A673 (cell line): ENCODE measurements around the gene SPAG16. TPM values are rescaled to one million over a fixed set of nuclear protein-coding genes. Genes with fewer than 3 reads are reported as not detected.

Source experiments
- BruUV-seq: library from RNA; stranded (reverse); fragments of 400-500 nt; replicated peaks from 2 replicates; lab custom pipeline; 2021; lab: Mats Ljungman, UMichigan
- CTCF ChIA-PET: fragments of 300-600 bp; sonication (Branson Sonifier 250); formaldehyde crosslinking; loops from one replicate; lab custom pipeline; 2022; ENCODE audit warnings: antibody characterized with exemption; lab: Charles Lee
- POLR2A ChIA-PET: fragments of 300-600 bp; sonication (Branson Sonifier 250); formaldehyde crosslinking; loops from one replicate; lab custom pipeline; 2022; ENCODE audit warnings: antibody characterized with exemption; ENCODE audit not compliant: low non-redundant PET; lab: Charles Lee
- DNase-seq: peaks from one replicate; pipeline ENCODE4 v3.0.0-alpha.2; 2015; ENCODE audit warnings: low spot score
- H3K27ac ChIP-seq: fragments of 200-600 bp; sonication (generic); 2 replicates; pipeline ENCODE4 v1.5.1; 2016; ENCODE audit warnings: mixed run types, low read depth, mild to moderate bottlenecking, mixed read lengths, antibody characterized with exemption, low read length; ENCODE audit not compliant: poor library complexity, severe bottlenecking
- H3K27me3 ChIP-seq: fragments of 200-600 bp; sonication (generic); replicated peaks from 2 replicates; pipeline ENCODE4 v1.6.1; 2017; ENCODE audit warnings: mixed run types, low read depth, mild to moderate bottlenecking, mixed read lengths, antibody characterized with exemption, low read length; ENCODE audit not compliant: insufficient read depth, poor library complexity
- H3K36me3 ChIP-seq: fragments of 200-600 bp; sonication (generic); 2 replicates; pipeline ENCODE4 v1.6.1; 2016; ENCODE audit warnings: mixed run types, mild to moderate bottlenecking, mixed read lengths, antibody characterized with exemption, low read length; ENCODE audit not compliant: insufficient read depth, poor library complexity, severe bottlenecking
- H3K4me1 ChIP-seq: fragments of 200-600 bp; sonication (generic); 2 replicates; pipeline ENCODE4 v1.6.1; 2017; ENCODE audit warnings: mixed run types, mild to moderate bottlenecking, mixed read lengths, antibody characterized with exemption, low read length; ENCODE audit not compliant: insufficient read depth, poor library complexity, severe bottlenecking
- H3K4me3 ChIP-seq: fragments of 200-600 bp; sonication (generic); 2 replicates; pipeline ENCODE4 v1.5.1; 2016; ENCODE audit warnings: low read depth, mixed run types, mild to moderate bottlenecking, mixed read lengths, low read length; ENCODE audit not compliant: poor library complexity, severe bottlenecking
- H3K9me3 ChIP-seq: fragments of 200-600 bp; sonication (generic); 2 replicates; pipeline ENCODE4 v1.6.1; 2016; ENCODE audit warnings: mixed run types, low read depth, mild to moderate bottlenecking, mixed read lengths, antibody characterized with exemption, low read length; ENCODE audit not compliant: poor library complexity, severe bottlenecking
- EZH2 ChIP-seq: fragments of 200-600 bp; sonication (generic); IDR thresholded peaks from 2 replicates; pipeline ENCODE4 v1.6.1; 2017; ENCODE audit warnings: borderline replicate concordance, low read depth, mild to moderate bottlenecking, mixed read lengths, antibody characterized with exemption, low read length; ENCODE audit not compliant: poor library complexity, severe bottlenecking
- intact Hi-C: fragments of 100-400 bp; cut with micrococcal nuclease; formaldehyde crosslinking; loops from one replicate; pipeline ENCODE4 v1.10.0; 2022; ENCODE audit not compliant: unreplicated experiment
- total RNA-seq: library from RNA; stranded (reverse); gene quantifications from 2 replicates; pipeline ENCODE4 v1.2.3, GENCODE V29; 2021
- TF ChIP-seq, protein P1 (sequence below): fragments of 300-800, 200-600 bp; sonication (generic); conservative IDR thresholded peaks from 2 replicates; pipeline ENCODE4 v1.5.1; 2017; ENCODE audit warnings: low read depth, mild to moderate bottlenecking, antibody characterized with exemption, low read length, moderate library complexity, mixed read lengths

The SPAG16 gene
- total RNA-seq, 1 experiment from 2014 or later: 13.1 TPM

DNA sequence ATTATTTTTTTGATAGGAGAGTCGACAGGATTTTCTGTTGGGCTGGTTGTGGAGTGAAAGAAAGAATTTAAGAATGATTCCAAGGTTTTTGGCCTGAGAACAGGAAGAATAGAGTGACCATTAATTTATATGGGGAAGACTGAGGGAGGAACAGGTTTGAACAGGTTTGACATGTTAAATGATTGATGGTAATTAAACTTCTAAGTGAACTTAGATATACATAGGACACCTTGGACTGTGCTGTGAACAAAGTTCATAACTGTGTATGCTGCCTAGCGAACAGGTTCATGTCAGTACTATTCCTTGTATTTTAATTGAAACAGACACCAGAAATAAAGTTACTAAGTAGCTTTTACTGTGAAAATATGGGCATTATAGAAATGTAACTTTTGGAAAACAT lies 212.0 kb downstream of the SPAG16 start:
- CTCF ChIA-PET: no interaction called here
- no peak for DNase-seq
- POLR2A ChIA-PET: no interaction called here
- no TSS peak for BruUV-seq
- Histone ChIP-seq H3K4me3 (no peak overlapping the region), H3K4me1 (no peaks in the 10 kb centered on the region), H3K27me3 (no peaks in the 10 kb centered on the region), H3K36me3 (no peaks in the 10 kb centered on the region), H3K27ac (no peak overlapping the region), H3K9me3 (no peaks in the 10 kb centered on the region)
- TF ChIP-seq, protein P1, sequence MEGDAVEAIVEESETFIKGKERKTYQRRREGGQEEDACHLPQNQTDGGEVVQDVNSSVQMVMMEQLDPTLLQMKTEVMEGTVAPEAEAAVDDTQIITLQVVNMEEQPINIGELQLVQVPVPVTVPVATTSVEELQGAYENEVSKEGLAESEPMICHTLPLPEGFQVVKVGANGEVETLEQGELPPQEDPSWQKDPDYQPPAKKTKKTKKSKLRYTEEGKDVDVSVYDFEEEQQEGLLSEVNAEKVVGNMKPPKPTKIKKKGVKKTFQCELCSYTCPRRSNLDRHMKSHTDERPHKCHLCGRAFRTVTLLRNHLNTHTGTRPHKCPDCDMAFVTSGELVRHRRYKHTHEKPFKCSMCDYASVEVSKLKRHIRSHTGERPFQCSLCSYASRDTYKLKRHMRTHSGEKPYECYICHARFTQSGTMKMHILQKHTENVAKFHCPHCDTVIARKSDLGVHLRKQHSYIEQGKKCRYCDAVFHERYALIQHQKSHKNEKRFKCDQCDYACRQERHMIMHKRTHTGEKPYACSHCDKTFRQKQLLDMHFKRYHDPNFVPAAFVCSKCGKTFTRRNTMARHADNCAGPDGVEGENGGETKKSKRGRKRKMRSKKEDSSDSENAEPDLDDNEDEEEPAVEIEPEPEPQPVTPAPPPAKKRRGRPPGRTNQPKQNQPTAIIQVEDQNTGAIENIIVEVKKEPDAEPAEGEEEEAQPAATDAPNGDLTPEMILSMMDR: no peak
- intact Hi-C loops: no loop called here

DNA sequence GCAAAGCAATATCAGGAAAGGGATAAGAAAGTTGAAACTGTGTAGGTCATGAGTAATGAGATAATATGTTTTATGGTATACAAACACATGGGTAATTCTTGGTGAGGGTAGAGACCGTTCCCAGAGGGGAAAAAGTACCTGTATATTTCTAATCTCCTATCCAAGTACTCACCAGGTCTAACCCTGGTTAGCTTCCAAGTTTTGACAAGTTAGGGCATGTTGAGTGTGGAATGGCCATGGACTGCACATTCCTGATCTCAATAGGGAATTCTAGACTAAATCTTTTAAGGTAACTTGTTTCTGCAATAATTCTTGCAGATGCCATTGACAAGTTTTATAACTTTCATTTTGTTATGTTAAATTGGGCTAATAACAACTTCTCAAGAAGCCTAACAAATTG lies 216.6 kb downstream of the SPAG16 start:
- DNase-seq: no peak
- intact Hi-C loops: no loop called here
- TF ChIP-seq, protein P1: no peak
- no peak for TF ChIP-seq EZH2
- ChIA-PET POLR2A (no interaction called here), CTCF (no interaction called here)
- BruUV-seq: no TSS peak
- Histone ChIP-seq H3K4me1 (no peaks in the 10 kb centered on the region), H3K4me3 (no peak overlapping the region), H3K27ac (no peak overlapping the region), H3K27me3 (no peaks in the 10 kb centered on the region), H3K36me3 (no peaks in the 10 kb centered on the region), H3K9me3 (no peaks in the 10 kb centered on the region)

DNA sequence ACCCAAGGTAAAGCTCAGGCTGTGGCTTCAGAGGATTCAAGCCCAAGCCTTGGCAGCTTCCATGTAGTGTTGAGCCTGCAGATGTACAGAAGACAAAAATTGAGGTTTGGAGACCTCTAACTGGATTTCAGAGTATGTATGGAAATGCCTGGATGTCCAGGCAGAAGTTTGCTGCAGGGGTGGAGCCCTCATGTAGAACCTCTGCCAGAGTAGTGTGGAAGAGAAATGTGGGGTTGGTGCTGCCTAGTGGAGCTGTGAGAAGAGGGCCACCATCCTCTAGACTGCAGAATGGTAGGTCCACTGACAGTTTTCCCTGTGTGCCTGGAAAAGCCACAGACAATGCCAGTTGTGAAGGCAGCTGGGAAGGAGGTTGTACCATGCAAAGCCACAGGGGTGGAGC lies 239.9 kb downstream of the SPAG16 start:
- H3K4me1 ChIP-seq: no peaks in the 10 kb centered on the region
- H3K27me3 ChIP-seq: no peaks in the 10 kb centered on the region
- no peak for TF ChIP-seq EZH2
- TF ChIP-seq, protein P1: no peak
- POLR2A ChIA-PET: no interaction called here
- H3K4me3 ChIP-seq: no peak overlapping the region
- H3K36me3 ChIP-seq: no peaks in the 10 kb centered on the region
- CTCF ChIA-PET: no interaction called here
- BruUV-seq: no TSS peak
- no peak overlapping the region for H3K27ac ChIP-seq
- peaks cover 4% of the 10 kb centered on the region for H3K9me3 ChIP-seq
- DNase-seq: no peak
- intact Hi-C loops: no loop called here
